Activated CD4-positive, CD25-positive, alpha-beta regulatory T cell treated with anti-CD3 and anti-CD28 coated beads, Interleukin-2, amount 50 U/mL, for 72 hours (primary cell): Measurements from ENCODE around the gene CYP2C19.
"Not testable (repeated sequence)": the region's sequence is repeated elsewhere in the genome, so short reads cannot be mapped to it uniquely, and the experiment has no call there.

Experiments used
- DNase-seq: peaks from one replicate; pipeline ENCODE4 v3.0.0; 2021

CYP2C19 gene

GRCh38 chr10:94890264-94891022, 128.0 kb downstream of the CYP2C19 start:
- no peak for DNase-seq

DNA sequence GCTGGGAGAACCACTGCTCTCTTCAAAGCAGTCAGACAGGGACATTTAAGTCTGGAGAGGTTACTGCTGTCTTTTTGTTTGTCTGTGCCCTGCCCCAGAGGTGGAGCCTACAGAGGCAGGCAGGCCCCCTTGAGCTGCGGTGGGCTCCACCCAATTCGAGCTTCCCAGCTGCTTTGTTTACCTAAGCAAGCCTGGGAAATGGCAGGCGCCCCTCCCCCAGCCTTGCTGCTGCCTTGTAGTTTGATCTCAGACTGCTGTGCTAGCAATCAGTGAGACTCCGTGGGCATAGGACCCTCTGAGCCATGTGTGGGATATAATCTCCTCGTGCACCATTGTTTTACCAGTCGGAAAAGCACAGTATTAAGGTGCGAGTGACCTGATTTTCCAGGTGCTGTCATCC, 135.9 kb downstream of the CYP2C19 start:
- not testable (repeated sequence) for DNase-seq

GRCh38 chr10:94902080-94902479, 139.6 kb downstream of the CYP2C19 start:
- no peak for DNase-seq

DNA sequence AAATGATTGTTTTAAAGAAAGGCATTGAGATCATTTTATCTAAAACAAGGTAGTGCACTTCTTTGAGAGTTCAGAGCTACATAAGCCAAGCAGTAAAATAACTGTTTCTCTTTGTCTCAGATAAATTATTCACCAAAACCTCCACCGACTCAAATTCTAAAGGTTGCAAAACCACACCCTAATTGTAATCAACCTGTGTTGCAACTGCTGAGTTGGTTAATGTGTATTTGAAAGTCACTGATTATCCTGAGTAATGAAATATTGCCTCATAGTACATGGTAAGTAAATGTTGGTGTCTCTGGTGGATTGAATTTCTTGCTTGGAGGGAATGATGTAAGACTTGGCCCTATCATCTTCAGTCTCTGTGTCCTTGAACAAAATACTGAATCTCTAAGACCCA, 140.1 kb downstream of the CYP2C19 start:
- no peak for DNase-seq
